ENCODE results near the gene MYH9. TPM values are rescaled to one million over a fixed set of nuclear protein-coding genes. Genes with fewer than 3 reads are reported as not detected.

Gene MYH9
- total RNA-seq, 2 experiments from 2014 or later = 624 to 679 TPM

- Mint-ChIP-seq H3K9me3 (no peaks in the 10 kb centered on the region), H3K27me3 (no peaks in the 10 kb centered on the region), H3K4me3 (peak overlapping the region; percentile 16), H3K27ac (peak overlapping the region; percentile 97), H3K36me3 (ENCODE audit: low read depth) (peaks cover 88% of the 10 kb centered on the region), H3K4me1 (ENCODE audit: low read depth) (peaks cover 92% of the 10 kb centered on the region)
- TF ChIP-seq CTCF (IDR thresholded peaks at IDR 0.05) = no peak
- CTCF ChIA-PET = interaction anchor here (1.6 to 3.1 kb wide), 4 partner anchors 12 to 146 kb away, joined by 4 to 15 read pairs (median 5); no protein-coding TSS in a partner anchor
- ATAC-seq (no peak), DNase-seq (no peak)
- intact Hi-C loops (cut with micrococcal nuclease) = no loop called here
- POLR2A ChIA-PET = interaction anchor here (1.1 to 44.1 kb wide), 4 partner anchors 7 to 62 kb away, joined by 3 to 1125 read pairs (median 41); partner anchors contain the start of gene MYH9
Observed at GRCh38 chr22:36340621-36341020, 47.1 kb downstream of the MYH9 start.

GRCh38 chr22:36339171-36340065, 48.3 kb downstream of the MYH9 start:
- no peaks in the 10 kb centered on the region for H3K27me3 Mint-ChIP-seq
- ATAC-seq = peak; percentile 25
- H3K4me1 Mint-ChIP-seq (ENCODE audit: low read depth) = peaks cover 93% of the 10 kb centered on the region
- peaks cover 88% of the 10 kb centered on the region for H3K36me3 Mint-ChIP-seq (ENCODE audit: low read depth)
- POLR2A ChIA-PET = interaction anchor here (1.1 to 44.1 kb wide), 7 partner anchors 6 to 116 kb away, joined by 3 to 1125 read pairs (median 6); partner anchors contain the start of gene MYH9
- H3K9me3 Mint-ChIP-seq = no peaks in the 10 kb centered on the region
- DNase-seq = peak; percentile 82
- H3K27ac Mint-ChIP-seq = peak overlapping the region; percentile 88
- TF ChIP-seq CTCF (IDR thresholded peaks at IDR 0.05) = no peak
- no peak overlapping the region for H3K4me3 Mint-ChIP-seq
- CTCF ChIA-PET = interaction anchor here (0.7 to 3.1 kb wide), 8 partner anchors 13 to 147 kb away, joined by 3 to 15 read pairs (median 4); no protein-coding TSS in a partner anchor
- intact Hi-C loops (cut with micrococcal nuclease) = no loop called here

GRCh38 chr22:36337365-36338130, 50.2 kb downstream of the MYH9 start:
- Mint-ChIP-seq H3K4me3 (peak overlapping the region; percentile 90), H3K4me1 (ENCODE audit: low read depth) (peaks cover 94% of the 10 kb centered on the region), H3K27ac (peak overlapping the region; percentile 100), H3K27me3 (no peaks in the 10 kb centered on the region), H3K9me3 (no peaks in the 10 kb centered on the region), H3K36me3 (ENCODE audit: low read depth) (peaks cover 90% of the 10 kb centered on the region)
- TF ChIP-seq CTCF (IDR thresholded peaks at IDR 0.05) = no peak
- intact Hi-C loops (cut with micrococcal nuclease) = no loop called here
- ATAC-seq = no peak
- DNase-seq = no peak
- ChIA-PET POLR2A (interaction anchor here (1.1 to 44.1 kb wide), 4 partner anchors 9 to 31 kb away, joined by 3 to 1125 read pairs (median 6); partner anchors contain the start of gene MYH9), CTCF (interaction anchor here (1.0 to 1.3 kb wide), 4 partner anchors 9 to 133 kb away, joined by 3 read pairs; no protein-coding TSS in a partner anchor)

- TF ChIP-seq CTCF (IDR thresholded peaks at IDR 0.05) = no peak
- Mint-ChIP-seq H3K4me1 (ENCODE audit: low read depth) (peaks cover 92% of the 10 kb centered on the region), H3K27ac (peak overlapping the region; percentile 100), H3K4me3 (peak overlapping the region; percentile 90), H3K36me3 (ENCODE audit: low read depth) (peaks cover 89% of the 10 kb centered on the region), H3K9me3 (no peaks in the 10 kb centered on the region), H3K27me3 (no peaks in the 10 kb centered on the region)
- DNase-seq (no peak), ATAC-seq (no peak)
- ChIA-PET POLR2A (interaction anchor here (1.1 to 44.1 kb wide), 5 partner anchors 7 to 32 kb away, joined by 3 to 1125 read pairs (median 10); partner anchors contain the start of gene MYH9), CTCF (interaction anchor here (1.0 to 1.3 kb wide), 4 partner anchors 8 to 134 kb away, joined by 3 read pairs; no protein-coding TSS in a partner anchor)
- intact Hi-C loops (cut with micrococcal nuclease) = no loop called here
Observed at GRCh38 chr22:36336246-36337182, 51.3 kb downstream of the MYH9 start.
